ENCODE measurements around the gene PCDH11X.
"Not testable (repeated sequence)": the region's sequence is repeated elsewhere in the genome, so short reads cannot be mapped to it uniquely, and the experiment has no call there.

Gene PCDH11X, protein sequence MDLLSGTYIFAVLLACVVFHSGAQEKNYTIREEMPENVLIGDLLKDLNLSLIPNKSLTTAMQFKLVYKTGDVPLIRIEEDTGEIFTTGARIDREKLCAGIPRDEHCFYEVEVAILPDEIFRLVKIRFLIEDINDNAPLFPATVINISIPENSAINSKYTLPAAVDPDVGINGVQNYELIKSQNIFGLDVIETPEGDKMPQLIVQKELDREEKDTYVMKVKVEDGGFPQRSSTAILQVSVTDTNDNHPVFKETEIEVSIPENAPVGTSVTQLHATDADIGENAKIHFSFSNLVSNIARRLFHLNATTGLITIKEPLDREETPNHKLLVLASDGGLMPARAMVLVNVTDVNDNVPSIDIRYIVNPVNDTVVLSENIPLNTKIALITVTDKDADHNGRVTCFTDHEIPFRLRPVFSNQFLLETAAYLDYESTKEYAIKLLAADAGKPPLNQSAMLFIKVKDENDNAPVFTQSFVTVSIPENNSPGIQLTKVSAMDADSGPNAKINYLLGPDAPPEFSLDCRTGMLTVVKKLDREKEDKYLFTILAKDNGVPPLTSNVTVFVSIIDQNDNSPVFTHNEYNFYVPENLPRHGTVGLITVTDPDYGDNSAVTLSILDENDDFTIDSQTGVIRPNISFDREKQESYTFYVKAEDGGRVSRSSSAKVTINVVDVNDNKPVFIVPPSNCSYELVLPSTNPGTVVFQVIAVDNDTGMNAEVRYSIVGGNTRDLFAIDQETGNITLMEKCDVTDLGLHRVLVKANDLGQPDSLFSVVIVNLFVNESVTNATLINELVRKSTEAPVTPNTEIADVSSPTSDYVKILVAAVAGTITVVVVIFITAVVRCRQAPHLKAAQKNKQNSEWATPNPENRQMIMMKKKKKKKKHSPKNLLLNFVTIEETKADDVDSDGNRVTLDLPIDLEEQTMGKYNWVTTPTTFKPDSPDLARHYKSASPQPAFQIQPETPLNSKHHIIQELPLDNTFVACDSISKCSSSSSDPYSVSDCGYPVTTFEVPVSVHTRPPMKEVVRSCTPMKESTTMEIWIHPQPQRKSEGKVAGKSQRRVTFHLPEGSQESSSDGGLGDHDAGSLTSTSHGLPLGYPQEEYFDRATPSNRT (N-terminal part only)

GRCh38 chrX:91779135-91779534 lies at the start of gene PCDH11X:
PCDH11X (plus strand) TSS chrX:91779375; CDS start chrX:91835505, 56,130 bp downstream.
- DNase-seq: peak in 1 of 2 experiments; percentile 2

GRCh38 chrX:91747446-91747845 lies 31.7 kb upstream of the PCDH11X start:
- DNase-seq: not testable (repeated sequence)

GRCh38 chrX:91753022-91753421 lies 26.2 kb upstream of the PCDH11X start:
- DNase-seq: not testable (repeated sequence)

DNA sequence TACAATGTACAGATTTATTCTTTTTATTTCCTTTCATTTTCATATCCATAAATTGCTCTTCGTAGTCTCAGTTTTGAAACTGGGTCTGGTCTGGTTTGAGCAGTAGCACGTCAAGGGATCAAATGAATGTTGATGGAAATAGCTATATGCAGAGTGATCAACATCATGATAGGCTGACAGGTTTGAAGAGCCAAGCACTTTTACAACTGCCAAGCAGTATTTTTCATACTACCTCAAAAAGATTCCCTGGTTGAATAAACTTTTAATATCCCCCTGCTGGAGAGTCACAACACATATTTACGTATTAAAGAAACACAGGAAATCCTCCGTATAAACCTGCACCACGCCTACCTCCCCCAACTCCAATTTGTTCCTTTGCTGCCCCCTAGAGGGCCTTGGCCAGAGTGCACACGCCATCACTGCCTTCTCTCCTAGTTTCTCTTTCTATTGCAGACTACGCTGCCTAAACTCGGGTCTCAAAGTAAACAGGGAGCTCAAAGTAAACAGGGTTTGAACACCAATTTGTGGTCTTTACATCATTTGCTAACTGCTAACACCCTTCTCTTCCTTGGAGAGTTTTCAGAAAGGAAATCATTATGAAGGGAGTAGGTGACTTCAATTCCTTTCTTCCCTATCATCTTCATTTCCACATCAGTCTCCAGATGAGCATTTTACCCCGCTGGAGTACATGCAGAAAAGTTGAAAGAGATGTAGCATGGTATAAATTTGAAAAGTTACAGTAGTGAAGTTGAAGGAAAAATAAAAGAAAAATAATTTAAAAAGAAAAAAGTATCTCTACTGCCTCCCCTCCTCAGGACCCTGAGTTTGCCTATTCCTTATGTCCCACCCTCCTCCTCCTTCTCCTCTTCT lies 8.3 kb upstream of the PCDH11X start:
- not testable (repeated sequence) for DNase-seq

- DNase-seq: not testable (repeated sequence)
Measured at GRCh38 chrX:91773943-91774342, 5.2 kb upstream of the PCDH11X start.

DNA sequence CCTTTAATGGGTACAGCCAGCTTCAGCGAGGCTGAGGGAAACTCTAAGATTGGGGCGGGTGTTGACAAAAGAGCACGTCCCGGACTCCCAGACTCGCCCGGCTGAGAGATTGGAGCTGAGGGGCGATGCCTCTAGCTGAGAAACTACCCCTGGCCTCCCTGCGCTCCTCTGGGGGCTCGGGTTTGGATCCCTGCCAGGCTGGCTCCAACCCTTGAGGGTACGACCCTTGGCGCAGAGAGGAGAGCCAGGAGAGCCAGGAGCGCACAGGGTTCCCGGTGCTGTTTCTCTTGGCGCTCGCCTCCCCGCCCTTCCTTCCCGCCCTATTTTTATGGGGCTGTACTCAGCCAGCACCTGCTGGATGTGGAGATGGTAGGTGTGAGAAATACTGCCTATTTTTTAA lies 833 bp downstream of the PCDH11X start:
- not testable (repeated sequence) for DNase-seq

- not testable (repeated sequence) for DNase-seq
Measured at GRCh38 chrX:91780698-91781097, 1.5 kb downstream of the PCDH11X start.

- DNase-seq: not testable (repeated sequence)
Measured at GRCh38 chrX:91781553-91782298, 2.6 kb downstream of the PCDH11X start.

- not testable (repeated sequence) for DNase-seq
Measured at GRCh38 chrX:91782825-91783224, 3.6 kb downstream of the PCDH11X start.

- DNase-seq: not testable (repeated sequence)
Measured at GRCh38 chrX:91817537-91817936, 38.4 kb downstream of the PCDH11X start.

DNA sequence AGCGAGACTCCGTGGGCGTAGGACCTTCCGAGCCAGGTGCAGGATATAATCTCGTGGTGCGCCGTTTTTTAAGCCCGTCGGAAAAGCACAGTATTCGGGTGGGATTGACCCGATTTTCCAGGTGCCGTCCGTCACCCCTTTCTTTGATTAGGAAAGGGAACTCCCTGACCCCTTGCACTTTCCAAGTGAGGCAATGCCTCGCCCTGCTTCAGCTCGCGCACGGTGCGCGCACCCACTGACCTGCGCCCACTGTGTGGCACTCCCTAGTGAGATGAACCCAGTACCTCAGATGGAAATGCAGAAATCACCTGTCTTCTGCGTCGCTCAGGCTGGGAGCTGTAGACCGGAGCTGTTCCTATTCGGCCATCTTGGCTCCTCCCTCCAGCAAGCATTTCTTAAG lies 46.1 kb downstream of the PCDH11X start:
- DNase-seq: not testable (repeated sequence)
